IgD-negative memory B cell (primary cell): Measurements from ENCODE around the gene THAP3. TPM values are rescaled to one million over a fixed set of nuclear protein-coding genes. Genes with fewer than 3 reads are reported as not detected.
"Not testable (repeated sequence)": the region's sequence is repeated elsewhere in the genome, so short reads cannot be mapped to it uniquely, and the experiment has no call there.

Experiments
- H3K27ac Mint-ChIP-seq, 3 donors: one replicate each; pipeline ENCODE4 v1.8.0; 2020 to 2022; ENCODE audit warnings: mild to moderate bottlenecking in 3 of 3, mixed read lengths in 3 of 3, moderate library complexity in 1 of 3
- H3K27me3 Mint-ChIP-seq: one replicate; pipeline ENCODE4 v1.8.0; 2021; ENCODE audit warnings: mixed read lengths
- H3K36me3 Mint-ChIP-seq: one replicate; pipeline ENCODE4 v1.8.0; 2020; ENCODE audit warnings: mild to moderate bottlenecking, mixed read lengths
- H3K4me1 Mint-ChIP-seq, 3 donors: one replicate each; pipeline ENCODE4 v1.8.0; 2020 to 2022; ENCODE audit warnings: mixed read lengths in 3 of 3, mild to moderate bottlenecking in 1 of 3
- H3K4me3 Mint-ChIP-seq, 4 donors: one replicate each; pipeline ENCODE4 v1.8.0; 2020 to 2022; ENCODE audit warnings: mild to moderate bottlenecking in 4 of 4, mixed read lengths in 4 of 4, moderate library complexity in 3 of 4
- H3K9me3 Mint-ChIP-seq, 3 donors: one replicate each; pipeline ENCODE4 v1.8.0; 2020 to 2021; ENCODE audit warnings: mixed read lengths in 3 of 3, mild to moderate bottlenecking in 1 of 3
- polyA plus RNA-seq: library from polyadenylated mRNA; unstranded; fragments of 300-500 nt; fragmentation: Illumina TruSeq; gene quantifications from one replicate; pipeline ENCODE4 v1.2.3, GENCODE V29; 2021

THAP3 gene
- polyA plus RNA-seq, 1 donor from 2014 or later, result 28.4 TPM

GRCh38 chr1:6632588-6633514 is 8.2 kb downstream of the THAP3 start:
- Mint-ChIP-seq H3K36me3 (peaks cover 2% of the 10 kb centered on the region), H3K4me3 (no peak overlapping the region), H3K4me1 (peaks cover 0 to 4% (median 0%) of the 10 kb centered on the region in 3 donors), H3K27ac (no peak overlapping the region), H3K9me3 (no peaks in the 10 kb centered on the region), H3K27me3 (no peaks in the 10 kb centered on the region)

GRCh38 chr1:6634371-6635052 is 9.8 kb downstream of the THAP3 start:
- H3K36me3 Mint-ChIP-seq, result peaks cover 2% of the 10 kb centered on the region
- peaks cover 0 to 3% (median 0%) of the 10 kb centered on the region in 3 donors for H3K4me1 Mint-ChIP-seq
- H3K4me3 Mint-ChIP-seq, result no peak overlapping the region
- H3K27me3 Mint-ChIP-seq, result no peaks in the 10 kb centered on the region
- H3K27ac Mint-ChIP-seq, result no peak overlapping the region
- no peaks in the 10 kb centered on the region for H3K9me3 Mint-ChIP-seq

GRCh38 chr1:6635161-6635909 is 10.7 kb downstream of the THAP3 start:
- no peaks in the 10 kb centered on the region for H3K27me3 Mint-ChIP-seq
- peaks cover 0 to 3% (median 0%) of the 10 kb centered on the region in 3 donors for H3K4me1 Mint-ChIP-seq
- H3K9me3 Mint-ChIP-seq, result no peaks in the 10 kb centered on the region
- no peak overlapping the region for H3K4me3 Mint-ChIP-seq
- H3K27ac Mint-ChIP-seq, result no peak overlapping the region
- peaks cover 2% of the 10 kb centered on the region for H3K36me3 Mint-ChIP-seq

GRCh38 chr1:6635910-6636760 is 11.5 kb downstream of the THAP3 start:
- Mint-ChIP-seq H3K27ac (peak overlapping the region in 1 of 3 donors; percentile 81), H3K4me1 (peaks cover 0 to 3% (median 0%) of the 10 kb centered on the region in 3 donors), H3K36me3 (peaks cover 2% of the 10 kb centered on the region), H3K27me3 (no peaks in the 10 kb centered on the region), H3K9me3 (no peaks in the 10 kb centered on the region), H3K4me3 (no peak overlapping the region)

- not testable (repeated sequence) for H3K27me3 Mint-ChIP-seq, H3K36me3 Mint-ChIP-seq, H3K9me3 Mint-ChIP-seq, H3K27ac Mint-ChIP-seq, H3K4me3 Mint-ChIP-seq, H3K4me1 Mint-ChIP-seq
Measured at GRCh38 chr1:6636778-6637177, 12.1 kb downstream of the THAP3 start.

- Mint-ChIP-seq H3K27ac (no peak overlapping the region), H3K4me1 (peaks cover 0 to 3% (median 0%) of the 10 kb centered on the region in 3 donors), H3K27me3 (no peaks in the 10 kb centered on the region), H3K4me3 (no peak overlapping the region), H3K9me3 (no peaks in the 10 kb centered on the region), H3K36me3 (peaks cover 5% of the 10 kb centered on the region)
Measured at GRCh38 chr1:6637770-6638169, 13.1 kb downstream of the THAP3 start.

GRCh38 chr1:6638226-6638625 is 13.6 kb downstream of the THAP3 start:
- peaks cover 0 to 3% (median 2%) of the 10 kb centered on the region in 3 donors for H3K4me1 Mint-ChIP-seq
- no peak overlapping the region for H3K27ac Mint-ChIP-seq
- H3K36me3 Mint-ChIP-seq, result peaks cover 5% of the 10 kb centered on the region
- no peaks in the 10 kb centered on the region for H3K9me3 Mint-ChIP-seq
- no peak overlapping the region for H3K4me3 Mint-ChIP-seq
- H3K27me3 Mint-ChIP-seq, result no peaks in the 10 kb centered on the region

- H3K4me3 Mint-ChIP-seq, H3K36me3 Mint-ChIP-seq, H3K27ac Mint-ChIP-seq, H3K4me1 Mint-ChIP-seq, H3K27me3 Mint-ChIP-seq, H3K9me3 Mint-ChIP-seq: not testable (repeated sequence)
Measured at GRCh38 chr1:6640867-6641266, 16.2 kb downstream of the THAP3 start.

- Mint-ChIP-seq H3K9me3 (no peaks in the 10 kb centered on the region), H3K27me3 (no peaks in the 10 kb centered on the region), H3K4me1 (peaks cover 3 to 4% (median 4%) of the 10 kb centered on the region in 3 donors), H3K27ac (no peak overlapping the region), H3K4me3 (no peak overlapping the region), H3K36me3 (peaks cover 3% of the 10 kb centered on the region)
Measured at GRCh38 chr1:6645018-6645417, 20.4 kb downstream of the THAP3 start.

- no peak overlapping the region for H3K4me3 Mint-ChIP-seq
- no peaks in the 10 kb centered on the region for H3K27me3 Mint-ChIP-seq
- no peak overlapping the region for H3K27ac Mint-ChIP-seq
- peaks cover 3 to 4% (median 4%) of the 10 kb centered on the region in 3 donors for H3K4me1 Mint-ChIP-seq
- H3K9me3 Mint-ChIP-seq, result no peaks in the 10 kb centered on the region
- H3K36me3 Mint-ChIP-seq, result peaks cover 3% of the 10 kb centered on the region
Measured at GRCh38 chr1:6646499-6647148, 22.0 kb downstream of the THAP3 start.

- H3K27ac Mint-ChIP-seq, result no peak overlapping the region
- H3K36me3 Mint-ChIP-seq, result peaks cover 3% of the 10 kb centered on the region
- no peak overlapping the region for H3K4me3 Mint-ChIP-seq
- H3K4me1 Mint-ChIP-seq, result peaks cover 3 to 4% (median 3%) of the 10 kb centered on the region in 3 donors
- H3K9me3 Mint-ChIP-seq, result no peaks in the 10 kb centered on the region
- H3K27me3 Mint-ChIP-seq, result no peaks in the 10 kb centered on the region
Measured at GRCh38 chr1:6648556-6648955, 23.9 kb downstream of the THAP3 start.

GRCh38 chr1:6651909-6652308 is 27.2 kb downstream of the THAP3 start:
- Mint-ChIP-seq H3K4me3 (no peak overlapping the region), H3K9me3 (no peaks in the 10 kb centered on the region), H3K4me1 (no peaks in the 10 kb centered on the region), H3K36me3 (peaks cover 5% of the 10 kb centered on the region), H3K27me3 (no peaks in the 10 kb centered on the region), H3K27ac (no peak overlapping the region)

GRCh38 chr1:6652986-6653385 is 28.3 kb downstream of the THAP3 start:
- no peak overlapping the region for H3K27ac Mint-ChIP-seq
- peaks cover 5% of the 10 kb centered on the region for H3K36me3 Mint-ChIP-seq
- H3K4me3 Mint-ChIP-seq, result no peak overlapping the region
- no peaks in the 10 kb centered on the region for H3K9me3 Mint-ChIP-seq
- no peaks in the 10 kb centered on the region for H3K27me3 Mint-ChIP-seq
- H3K4me1 Mint-ChIP-seq, result no peaks in the 10 kb centered on the region
